Brain pericyte (primary cell): ENCODE measurements around the gene BCKDHA.

Experiments used
- DNase-seq: peaks from one replicate; pipeline ENCODE4 v3.0.0-alpha.2; 2012; ENCODE audit warnings: low read depth, low spot score

BCKDHA gene

GRCh38 chr19:41397086-41398049 is at the start of gene BCKDHA, which contains the start of gene EXOSC5:
Gene BCKDHA (plus strand): TSS chr19:41397818. CDS start chr19:41397828, 10 bp downstream.
Gene EXOSC5 (minus strand): TSS chr19:41397359. CDS start chr19:41397328, 31 bp downstream.
- DNase-seq: peak; percentile 99

DNA sequence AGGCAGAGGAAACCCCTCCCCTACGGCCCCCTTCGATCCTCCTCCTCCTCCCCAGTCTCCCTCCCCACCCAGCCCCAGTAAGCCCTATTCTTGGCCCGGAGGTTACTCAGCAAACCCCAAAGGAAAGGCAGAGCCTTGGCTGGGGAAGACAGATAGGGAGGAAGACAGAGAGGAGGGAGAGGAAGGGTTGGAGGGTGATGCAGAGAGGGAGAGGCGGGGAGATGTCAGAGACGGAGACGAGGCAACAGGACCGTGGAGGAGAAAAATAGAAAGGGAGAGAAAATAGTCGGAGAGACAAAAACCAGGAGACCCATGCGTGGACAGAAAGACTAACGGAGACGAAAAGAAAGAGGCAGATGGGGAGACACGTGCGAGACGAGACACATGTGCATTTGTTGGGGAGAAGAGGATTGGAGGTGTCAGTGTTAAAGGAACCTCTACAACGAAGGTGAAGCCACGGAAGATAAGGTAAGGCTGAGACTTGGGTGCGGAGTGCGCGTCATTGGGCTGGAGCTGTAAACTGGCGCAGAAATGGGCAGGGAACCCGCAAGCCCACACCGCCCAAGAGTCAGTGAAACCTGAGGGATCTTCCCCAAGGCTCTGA is 46.8 kb upstream of the BCKDHA start:
- no peak for DNase-seq

- DNase-seq: no peak
Measured at GRCh38 chr19:41351339-41352245, 46.0 kb upstream of the BCKDHA start.

- no peak for DNase-seq
Measured at GRCh38 chr19:41352279-41352608, 45.4 kb upstream of the BCKDHA start.

- DNase-seq: no peak
Measured at GRCh38 chr19:41352609-41353465, 44.8 kb upstream of the BCKDHA start.

DNA sequence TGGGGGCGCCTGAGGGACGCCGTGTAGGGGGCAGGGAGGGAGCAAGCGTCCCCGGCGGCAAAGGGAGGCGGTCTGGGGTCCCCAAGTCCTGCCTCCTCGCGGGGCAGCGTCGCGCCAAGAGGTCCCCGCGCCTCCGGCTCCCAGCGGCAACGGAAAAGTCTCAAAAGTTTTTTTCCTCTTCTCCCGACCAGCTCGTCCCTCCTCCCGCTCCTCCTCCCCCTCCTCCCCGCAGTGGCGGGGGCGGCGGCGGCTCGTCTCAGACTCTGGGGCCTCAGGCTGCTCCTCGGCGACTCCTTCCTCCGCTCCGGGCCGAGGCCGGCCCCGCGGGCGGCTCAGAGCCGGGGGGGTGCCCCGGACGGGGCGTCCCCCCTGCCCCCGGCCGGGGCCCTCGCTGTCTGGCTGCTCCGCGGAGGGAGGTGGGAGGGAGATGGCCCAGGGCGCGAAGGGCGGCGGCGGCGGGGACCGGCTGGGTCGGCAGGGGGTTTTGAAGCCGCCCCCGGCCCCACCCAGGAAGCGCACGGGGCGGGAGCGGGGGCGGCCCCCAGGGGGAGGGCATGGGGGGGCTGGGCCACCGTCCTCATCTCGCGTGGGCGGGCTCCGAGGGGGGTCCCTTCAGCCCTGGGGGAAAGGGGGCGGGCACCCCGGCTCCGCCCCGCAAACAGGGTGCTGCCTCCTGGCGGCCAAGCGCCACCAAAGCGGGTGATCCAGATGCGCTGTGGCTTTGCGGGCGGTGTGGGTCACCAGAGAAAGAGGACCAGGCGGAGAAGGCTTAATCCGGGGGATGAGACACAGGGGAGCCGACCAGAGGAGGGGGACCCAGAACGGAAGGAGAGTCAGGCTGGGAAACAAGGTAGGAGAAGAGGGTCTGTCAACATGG is 43.9 kb upstream of the BCKDHA start, which contains the start of gene TGFB1:
Gene TGFB1, minus strand, starts transcription at position 457 of the 877 bp plus-strand sequence. CDS start 878 bp downstream, outside the sequence.
- no peak for DNase-seq

GRCh38 chr19:41354343-41354953 is 43.2 kb upstream of the BCKDHA start:
- DNase-seq: no peak

- no peak for DNase-seq
Measured at GRCh38 chr19:41355035-41355434, 42.6 kb upstream of the BCKDHA start.

DNA sequence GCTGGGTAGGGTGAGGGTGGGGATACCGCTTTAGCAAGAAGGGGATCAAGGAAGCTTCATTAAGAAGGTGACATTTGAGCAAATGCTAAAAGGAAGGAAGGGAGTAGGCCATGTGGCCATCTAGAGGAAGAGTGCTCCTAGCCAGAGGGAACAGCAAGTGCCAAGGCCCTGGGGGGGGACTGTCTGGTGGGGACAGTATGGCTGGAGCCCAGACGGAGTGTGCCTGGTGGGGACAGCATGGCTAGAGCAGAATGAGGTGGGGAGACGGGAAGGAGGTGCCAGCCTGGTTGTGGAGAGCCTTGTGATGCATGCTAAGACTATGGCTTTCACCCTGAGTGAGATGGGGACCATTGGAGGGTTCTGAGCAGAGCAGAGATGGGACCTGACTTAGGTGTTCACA is 41.8 kb upstream of the BCKDHA start:
- DNase-seq: no peak

GRCh38 chr19:41356984-41357739 is 40.5 kb upstream of the BCKDHA start:
- no peak for DNase-seq

DNA sequence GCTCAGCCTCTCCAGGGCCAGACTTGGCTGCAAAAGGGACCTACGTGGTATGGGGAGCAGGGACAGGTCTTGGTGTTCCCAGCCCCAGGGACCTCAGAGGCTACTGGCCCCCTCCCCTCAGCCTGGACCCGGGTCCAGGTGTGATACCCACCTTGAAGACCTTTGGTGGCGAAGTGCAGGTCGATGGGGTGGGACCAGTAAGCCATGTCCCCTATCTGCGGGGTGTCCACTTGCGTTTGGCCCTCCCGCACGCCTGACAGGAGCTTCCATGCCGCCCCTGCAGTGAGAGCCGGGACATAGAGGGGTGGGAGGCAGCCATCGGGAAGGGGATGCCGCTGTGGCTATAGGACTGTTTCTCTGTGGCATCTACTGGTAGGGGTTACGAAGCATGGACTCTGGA is 39.9 kb upstream of the BCKDHA start:
- DNase-seq: no peak

GRCh38 chr19:41359741-41360140 is 37.9 kb upstream of the BCKDHA start:
- no peak for DNase-seq

- DNase-seq: no peak
Measured at GRCh38 chr19:41362143-41362847, 35.3 kb upstream of the BCKDHA start.

DNA sequence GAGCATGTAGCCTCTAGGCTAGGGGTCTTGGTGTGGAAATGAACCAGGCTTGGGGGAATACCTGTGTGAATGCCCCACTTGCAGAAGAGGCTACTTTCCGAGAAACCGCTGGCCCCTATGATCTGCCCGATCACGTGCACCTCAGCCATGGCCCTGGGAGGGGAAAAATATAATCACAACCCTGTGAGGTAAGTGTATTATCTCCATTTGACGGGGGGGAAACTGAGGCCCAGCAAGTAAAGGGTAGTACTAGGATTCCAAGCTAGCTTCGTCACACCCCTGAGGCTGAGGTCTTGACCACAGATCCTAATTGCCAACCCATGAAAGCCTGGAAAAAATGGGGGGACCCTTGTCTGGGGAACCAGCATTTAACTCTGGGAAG is 34.3 kb upstream of the BCKDHA start:
- DNase-seq: no peak

GRCh38 chr19:41363753-41364523 is 33.7 kb upstream of the BCKDHA start, which contains the start of gene B9D2:
Gene B9D2 (minus strand): TSS chr19:41364149. CDS start chr19:41363519, 630 bp downstream.
- peak; percentile 94 for DNase-seq

- no peak for DNase-seq
Measured at GRCh38 chr19:41364524-41365391, 32.9 kb upstream of the BCKDHA start.
